D721Med (cell line): ENCODE measurements around the gene TAF4.

Source experiments
- DNase-seq: peaks from one replicate; pipeline ENCODE4 v3.0.0; 2011; ENCODE audit warnings: low spot score; ENCODE audit not compliant: insufficient read length
- FAIRE-seq: peaks from 2 replicates; lab custom pipeline; 2011; peaks lifted over from hg19 to GRCh38; lab: Jason Lieb, UNC
- TF ChIP-seq, protein P1 (sequence below): IDR thresholded peaks from 2 replicates; pipeline ENCODE4 v1.5.1; 2012; ENCODE audit warnings: mild to moderate bottlenecking, control low read depth; ENCODE audit not compliant: insufficient read depth; ENCODE audit errors: missing control alignments

Gene TAF4

DNA sequence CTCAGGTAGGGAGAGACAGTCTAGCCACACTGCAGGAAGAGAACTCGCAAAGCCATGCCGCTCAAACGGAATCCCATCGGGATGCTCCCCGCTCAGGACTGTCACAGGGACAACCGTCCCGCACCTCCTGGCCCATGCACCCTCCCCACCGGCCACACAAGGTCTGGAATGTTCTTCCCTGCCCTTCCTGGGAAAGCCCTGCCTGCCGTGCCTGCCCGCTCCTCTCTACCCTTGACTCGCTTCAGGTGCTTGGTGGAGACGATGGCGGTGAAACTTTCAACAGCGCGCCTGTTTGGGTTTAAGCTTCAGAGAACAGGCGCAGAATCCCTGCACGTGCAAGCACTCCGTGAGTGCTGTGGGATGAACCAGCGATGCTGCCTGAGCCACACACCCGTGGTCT, 20.6 kb downstream of the TAF4 start:
- DNase-seq (no peak), FAIRE-seq (no peak)
- TF ChIP-seq, protein P1, sequence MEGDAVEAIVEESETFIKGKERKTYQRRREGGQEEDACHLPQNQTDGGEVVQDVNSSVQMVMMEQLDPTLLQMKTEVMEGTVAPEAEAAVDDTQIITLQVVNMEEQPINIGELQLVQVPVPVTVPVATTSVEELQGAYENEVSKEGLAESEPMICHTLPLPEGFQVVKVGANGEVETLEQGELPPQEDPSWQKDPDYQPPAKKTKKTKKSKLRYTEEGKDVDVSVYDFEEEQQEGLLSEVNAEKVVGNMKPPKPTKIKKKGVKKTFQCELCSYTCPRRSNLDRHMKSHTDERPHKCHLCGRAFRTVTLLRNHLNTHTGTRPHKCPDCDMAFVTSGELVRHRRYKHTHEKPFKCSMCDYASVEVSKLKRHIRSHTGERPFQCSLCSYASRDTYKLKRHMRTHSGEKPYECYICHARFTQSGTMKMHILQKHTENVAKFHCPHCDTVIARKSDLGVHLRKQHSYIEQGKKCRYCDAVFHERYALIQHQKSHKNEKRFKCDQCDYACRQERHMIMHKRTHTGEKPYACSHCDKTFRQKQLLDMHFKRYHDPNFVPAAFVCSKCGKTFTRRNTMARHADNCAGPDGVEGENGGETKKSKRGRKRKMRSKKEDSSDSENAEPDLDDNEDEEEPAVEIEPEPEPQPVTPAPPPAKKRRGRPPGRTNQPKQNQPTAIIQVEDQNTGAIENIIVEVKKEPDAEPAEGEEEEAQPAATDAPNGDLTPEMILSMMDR: no peak

DNA sequence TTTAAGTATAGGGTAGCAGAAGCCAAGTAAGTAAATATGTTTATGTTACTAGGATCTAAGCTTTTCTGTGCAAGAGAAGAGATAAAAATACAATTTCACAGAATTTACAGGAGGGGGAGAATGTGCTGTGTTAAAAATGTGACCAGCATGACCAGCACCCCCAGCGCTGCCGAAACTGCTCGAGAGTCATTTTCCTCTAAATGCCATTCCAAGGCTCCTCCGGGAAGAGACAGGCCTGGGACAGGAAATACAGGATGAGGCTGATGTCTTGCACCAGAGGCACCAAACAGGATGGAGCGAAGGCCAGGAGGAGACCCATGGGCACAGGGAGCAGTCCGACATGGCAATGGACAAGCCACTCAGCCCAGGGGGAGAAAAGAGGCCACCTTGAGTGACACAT, 21.1 kb downstream of the TAF4 start:
- DNase-seq (no peak), FAIRE-seq (no peak)
- TF ChIP-seq, protein P1: no peak

DNA sequence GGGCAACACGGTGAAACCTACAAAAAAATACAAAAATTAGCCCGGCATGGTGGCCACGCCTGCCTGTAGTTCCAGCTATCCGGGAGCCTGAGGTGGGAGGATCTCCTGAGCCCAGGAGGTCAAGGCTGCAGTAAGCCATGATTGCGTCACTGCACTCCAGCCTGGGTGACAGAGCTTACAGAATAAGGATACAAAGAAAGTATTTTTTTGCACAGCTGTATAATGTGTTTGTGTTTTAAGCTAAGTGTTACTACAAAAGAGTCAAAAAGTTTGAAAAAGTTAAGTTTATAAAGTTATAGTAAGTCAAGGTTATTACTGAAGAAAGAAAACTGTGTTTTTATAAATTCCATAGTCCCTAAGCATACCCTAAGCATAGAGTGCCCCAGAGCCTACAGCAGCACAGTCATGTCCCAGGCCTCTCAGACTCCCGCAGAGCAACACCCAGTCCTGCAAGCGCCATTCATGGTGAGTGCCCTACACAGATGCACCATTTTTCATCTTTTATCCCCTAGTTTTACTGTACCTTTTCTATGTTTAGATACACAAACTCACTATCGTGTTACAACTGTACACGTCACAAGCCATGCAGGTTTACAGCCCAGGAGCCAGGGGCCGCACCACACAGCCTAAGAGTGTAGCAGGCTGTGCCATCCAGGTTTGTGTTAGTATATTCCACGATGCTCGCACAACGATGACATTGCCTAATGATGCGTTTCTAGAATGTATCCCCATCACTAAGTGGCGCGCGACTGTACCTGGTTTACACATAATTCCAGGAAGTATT, 22.4 kb downstream of the TAF4 start:
- FAIRE-seq: no peak
- DNase-seq: no peak
- TF ChIP-seq, protein P1: no peak

DNA sequence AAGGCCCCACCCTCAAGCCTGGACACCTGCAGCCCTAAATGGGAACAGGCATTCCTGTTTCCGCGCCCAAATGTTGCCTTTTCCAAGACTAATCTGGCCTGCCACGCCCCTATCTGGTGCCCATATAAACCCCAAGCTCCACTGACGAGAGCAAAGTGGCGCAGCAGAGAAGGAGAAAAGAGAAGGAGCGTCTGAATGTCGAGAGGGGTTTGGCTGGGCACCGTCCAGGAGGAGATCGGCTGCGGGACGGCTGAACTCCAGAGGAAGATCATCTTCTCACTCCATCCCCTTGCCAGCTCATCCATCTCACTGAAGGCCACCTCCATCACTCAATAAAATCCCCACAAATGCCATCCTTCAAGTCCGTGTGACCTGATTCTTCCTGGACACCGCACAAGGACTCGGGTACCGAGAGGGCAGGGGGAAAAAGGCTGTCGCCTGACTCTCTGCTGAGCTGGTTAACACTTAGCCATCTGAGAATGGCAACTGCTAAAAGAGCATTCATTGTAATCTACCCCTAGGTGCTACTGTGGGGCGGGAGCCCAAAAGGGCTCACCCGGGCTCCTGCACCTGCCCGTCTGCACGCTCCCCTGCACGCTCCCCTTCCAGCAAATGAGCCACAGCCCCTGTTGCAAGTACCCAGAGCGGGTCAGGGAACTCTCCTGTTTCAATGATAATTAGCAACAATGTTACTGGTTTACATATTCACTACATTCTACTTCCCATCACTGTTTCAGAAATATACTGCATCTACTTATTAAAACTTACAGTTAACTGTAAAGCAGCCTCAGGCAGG, 23.5 kb downstream of the TAF4 start:
- TF ChIP-seq, protein P1: no peak
- FAIRE-seq (no peak), DNase-seq (no peak)

DNA sequence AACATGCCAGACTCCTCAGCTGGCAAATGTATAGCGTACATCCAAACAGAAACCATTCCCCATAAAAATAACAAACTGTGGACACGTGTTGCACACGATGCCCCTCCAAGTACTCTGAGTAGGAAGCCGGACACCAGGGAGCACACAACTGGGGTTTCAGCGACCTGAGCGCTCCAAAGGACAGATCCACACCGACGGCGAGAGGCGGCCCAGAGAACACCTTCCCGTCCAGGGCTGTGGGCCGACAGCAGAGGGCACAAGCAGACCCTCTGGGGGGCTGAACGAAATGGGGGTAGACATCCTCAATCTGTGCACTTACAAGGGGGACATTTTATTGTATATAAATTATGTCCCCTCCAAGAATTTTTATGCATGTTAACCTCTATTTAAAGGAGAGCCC, 24.7 kb downstream of the TAF4 start:
- DNase-seq (no peak), FAIRE-seq (no peak)
- TF ChIP-seq, protein P1: no peak

DNA sequence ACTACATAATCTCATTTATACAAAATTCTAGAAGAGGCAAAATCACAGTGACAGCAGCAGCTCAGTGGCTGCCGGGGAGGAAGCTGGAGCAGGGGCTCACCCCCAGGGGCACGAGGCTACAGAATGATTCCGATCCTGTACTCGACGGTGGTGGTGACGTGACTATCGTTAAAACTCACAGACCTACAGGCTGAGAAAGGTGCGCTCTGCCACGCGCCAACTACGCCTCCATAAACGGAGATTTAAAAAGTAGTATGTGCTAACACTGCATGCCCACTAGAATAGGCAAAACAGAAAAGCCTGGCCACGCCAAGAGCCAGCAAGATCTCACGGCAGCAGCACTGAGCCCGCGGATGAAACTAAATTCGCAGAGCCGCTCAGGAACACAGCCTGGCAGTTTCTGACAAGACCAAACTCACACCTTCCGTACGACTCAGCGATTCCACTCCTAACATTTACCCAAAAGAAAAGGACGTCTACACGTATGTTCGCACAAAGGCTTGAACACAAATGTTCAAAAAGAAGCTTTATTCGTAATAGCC, 25.2 kb downstream of the TAF4 start:
- FAIRE-seq: no peak
- TF ChIP-seq, protein P1: no peak
- no peak for DNase-seq
